ENCODE results near the gene PDE5A. TPM values are rescaled to one million over a fixed set of nuclear protein-coding genes. Genes with fewer than 3 reads are reported as not detected.
A peak's percentile ranks its signal among the peaks of the same experiment; 100 is the strongest.

The PDE5A gene
- total and polyA plus RNA-seq, 2 experiments from 2014 or later = 8.0 to 13.8 TPM

GRCh38 chr4:119625761-119626160, 2.8 kb downstream of the PDE5A start:
- Histone ChIP-seq H3F3A (ENCODE audit: insufficient read depth) (no peaks in the 10 kb centered on the region; the same call in 1 of the 2 replicates), H3K9me3 (ENCODE audit: low read depth) (no peaks in the 10 kb centered on the region), H3K4me3 (peak overlapping the region; percentile 88), H3K4me1 (ENCODE audit: insufficient read depth) (peaks cover 14% of the 10 kb centered on the region; the same call in 1 of the 2 replicates), H3K9ac (no peak overlapping the region), H3K27ac (no peak overlapping the region), H3K4me2 (ENCODE audit: unreplicated experiment) (peak overlapping the region; percentile 86), H3K27me3 (replicated peaks; ENCODE audit: insufficient read depth) (no peaks in the 10 kb centered on the region), H4K20me1 (ENCODE audit: insufficient read depth) (no peaks in the 10 kb centered on the region), H3K36me3 (ENCODE audit: low read depth) (no peaks in the 10 kb centered on the region), H3K9me2 (ENCODE audit: insufficient read depth) (no peaks in the 10 kb centered on the region), H3K79me2 (ENCODE audit: insufficient read depth) (peaks cover 21% of the 10 kb centered on the region), H2AFZ (peak overlapping the region; percentile 98; the same call in 1 of the 2 replicates)
- TF ChIP-seq EZH2phosphoT487 (IDR thresholded peaks at IDR 0.05; ENCODE audit: insufficient read depth, low read depth) (no peak), EZH2 (IDR thresholded peaks at IDR 0.05; ENCODE audit: insufficient read depth, poor library complexity, severe bottlenecking) (no peak)
- WGBS, 2 experiments (ENCODE audit: low coverage in 1 of 2, low lambda C conversion rate in 2 of 2, missing lambda C conversion rate in 2 of 2) = 53 to 55% methylated on average over 2 of the region's 2 CpGs
- in situ Hi-C loops (cut with MboI) = no loop called here
- DNase-seq = no peak

DNA sequence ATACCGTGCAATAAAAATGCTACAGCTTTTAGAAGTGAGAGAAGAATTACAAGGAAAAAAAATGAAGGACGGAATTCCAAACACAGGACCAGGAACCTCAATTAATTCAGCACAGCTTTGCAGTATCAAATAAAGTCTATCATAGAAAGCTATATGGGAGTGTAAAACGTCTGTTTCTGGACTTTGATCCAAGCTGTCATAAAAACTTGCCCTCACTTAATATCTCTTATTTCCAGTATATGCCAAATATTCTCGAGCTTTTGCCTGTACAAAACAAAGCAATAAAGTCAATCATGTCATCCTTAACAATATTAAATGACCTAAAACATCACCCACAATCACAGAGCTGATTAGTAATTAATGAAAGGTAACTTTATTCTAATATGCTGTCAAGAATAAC, 4.2 kb downstream of the PDE5A start:
- no peak for DNase-seq
- H4K20me1 ChIP-seq (ENCODE audit: insufficient read depth) = no peaks in the 10 kb centered on the region
- H3K79me2 ChIP-seq (ENCODE audit: insufficient read depth) = peaks cover 21% of the 10 kb centered on the region
- in situ Hi-C loops (cut with MboI) = no loop called here
- H3F3A ChIP-seq (ENCODE audit: insufficient read depth) = no peaks in the 10 kb centered on the region; the same call in 1 of the 2 replicates
- H3K9ac ChIP-seq = no peak overlapping the region
- no peak overlapping the region for H3K27ac ChIP-seq
- TF ChIP-seq EZH2phosphoT487 (IDR thresholded peaks at IDR 0.05; ENCODE audit: insufficient read depth, low read depth) (no peak), EZH2 (IDR thresholded peaks at IDR 0.05; ENCODE audit: insufficient read depth, poor library complexity, severe bottlenecking) (no peak)
- H3K9me2 ChIP-seq (ENCODE audit: insufficient read depth) = no peaks in the 10 kb centered on the region
- H3K36me3 ChIP-seq (ENCODE audit: low read depth) = no peaks in the 10 kb centered on the region
- H3K4me2 ChIP-seq (ENCODE audit: unreplicated experiment) = no peak overlapping the region
- H3K4me3 ChIP-seq = no peak overlapping the region
- H3K9me3 ChIP-seq (ENCODE audit: low read depth) = no peaks in the 10 kb centered on the region
- peaks cover 14% of the 10 kb centered on the region; the same call in 1 of the 2 replicates for H3K4me1 ChIP-seq (ENCODE audit: insufficient read depth)
- no peak overlapping the region for H2AFZ ChIP-seq
- 57 to 58% methylated on average over 4 of the region's 4 CpGs for WGBS, 2 experiments (ENCODE audit: low coverage in 1 of 2, low lambda C conversion rate in 2 of 2, missing lambda C conversion rate in 2 of 2)
- H3K27me3 ChIP-seq (replicated peaks; ENCODE audit: insufficient read depth) = no peaks in the 10 kb centered on the region

GRCh38 chr4:119623025-119623424, 5.6 kb downstream of the PDE5A start:
- in situ Hi-C loops (cut with MboI) = no loop called here
- peaks cover 21% of the 10 kb centered on the region for H3K79me2 ChIP-seq (ENCODE audit: insufficient read depth)
- DNase-seq = peak; percentile 52
- no peak for TF ChIP-seq EZH2 (IDR thresholded peaks at IDR 0.05; ENCODE audit: insufficient read depth, poor library complexity, severe bottlenecking)
- H3K9ac ChIP-seq = no peak overlapping the region
- H2AFZ ChIP-seq = no peak overlapping the region
- no peaks in the 10 kb centered on the region for H3K27me3 ChIP-seq (replicated peaks; ENCODE audit: insufficient read depth)
- peaks cover 22% of the 10 kb centered on the region; the same call in 1 of the 2 replicates for H3K4me1 ChIP-seq (ENCODE audit: insufficient read depth)
- H4K20me1 ChIP-seq (ENCODE audit: insufficient read depth) = no peaks in the 10 kb centered on the region
- no peak overlapping the region for H3K4me3 ChIP-seq
- H3K9me2 ChIP-seq (ENCODE audit: insufficient read depth) = no peaks in the 10 kb centered on the region
- H3K9me3 ChIP-seq (ENCODE audit: low read depth) = no peaks in the 10 kb centered on the region
- no peaks in the 10 kb centered on the region; the same call in 1 of the 2 replicates for H3F3A ChIP-seq (ENCODE audit: insufficient read depth)
- H3K27ac ChIP-seq = no peak overlapping the region
- H3K36me3 ChIP-seq (ENCODE audit: low read depth) = no peaks in the 10 kb centered on the region
- no peak overlapping the region for H3K4me2 ChIP-seq (ENCODE audit: unreplicated experiment)

DNA sequence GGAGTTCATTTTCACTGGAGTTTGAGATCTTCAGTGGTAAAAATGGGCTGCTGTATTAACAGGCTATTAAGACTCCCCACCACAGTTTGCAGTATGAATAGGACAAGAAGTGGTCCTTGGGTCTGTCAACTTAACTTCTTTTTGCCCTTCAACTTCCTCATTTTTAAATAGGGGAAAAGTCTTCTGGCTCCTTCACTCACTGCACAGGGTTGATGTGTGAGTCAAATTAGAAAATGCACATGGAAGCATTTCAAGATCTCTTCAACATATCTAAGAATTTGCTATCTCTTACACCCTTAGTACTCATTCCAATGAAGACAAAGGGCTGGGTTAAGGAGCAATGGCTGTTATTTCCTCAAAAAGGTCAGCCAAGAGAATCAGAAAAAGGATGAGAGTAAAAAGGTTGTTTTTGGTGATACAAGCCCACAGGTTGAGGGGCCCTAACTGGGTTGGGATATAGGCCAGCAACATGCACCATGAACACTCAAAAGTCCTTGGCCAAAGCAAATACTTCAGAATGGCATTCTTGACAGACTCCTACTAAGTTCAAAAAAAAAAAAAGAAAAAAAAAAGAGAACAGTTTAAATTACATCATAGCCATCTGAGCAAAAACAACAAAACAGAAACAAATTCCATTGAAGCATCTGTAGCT, 13.4 kb downstream of the PDE5A start:
- DNase-seq = no peak
- H3K9me3 ChIP-seq (ENCODE audit: low read depth) = no peaks in the 10 kb centered on the region
- no peaks in the 10 kb centered on the region for H3K9me2 ChIP-seq (ENCODE audit: insufficient read depth)
- H3K36me3 ChIP-seq (ENCODE audit: low read depth) = no peaks in the 10 kb centered on the region
- no peak overlapping the region for H2AFZ ChIP-seq
- no peaks in the 10 kb centered on the region for H3F3A ChIP-seq (ENCODE audit: insufficient read depth)
- no peaks in the 10 kb centered on the region for H4K20me1 ChIP-seq (ENCODE audit: insufficient read depth)
- no peaks in the 10 kb centered on the region; the same call in 1 of the 2 replicates for H3K79me2 ChIP-seq (ENCODE audit: insufficient read depth)
- no peak overlapping the region for H3K9ac ChIP-seq
- no peak for TF ChIP-seq EZH2phosphoT487 (IDR thresholded peaks at IDR 0.05; ENCODE audit: insufficient read depth, low read depth)
- TF ChIP-seq EZH2 (IDR thresholded peaks at IDR 0.05; ENCODE audit: insufficient read depth, poor library complexity, severe bottlenecking) = no peak
- no peak overlapping the region for H3K4me3 ChIP-seq
- no peaks in the 10 kb centered on the region for H3K27me3 ChIP-seq (replicated peaks; ENCODE audit: insufficient read depth)
- H3K4me1 ChIP-seq (ENCODE audit: insufficient read depth) = 0 out of 2 replicates have a peak, but pooled peaks cover 7% of the 10 kb centered on the region
- H3K4me2 ChIP-seq (ENCODE audit: unreplicated experiment) = no peak overlapping the region
- in situ Hi-C loops (cut with MboI) = no loop called here
- no peak overlapping the region for H3K27ac ChIP-seq

- no peaks in the 10 kb centered on the region for H3K27me3 ChIP-seq (replicated peaks; ENCODE audit: insufficient read depth)
- no peak overlapping the region for H3K27ac ChIP-seq
- H3K4me3 ChIP-seq = no peak overlapping the region
These were observed 24.3 kb downstream of the PDE5A start for GRCh38 chr4:119604266-119604665.

More at GRCh38 chr4:119604266-119604665, 24.3 kb downstream of the PDE5A start:
- Histone ChIP-seq H3K79me2 (ENCODE audit: insufficient read depth) (no peaks in the 10 kb centered on the region), H3K36me3 (ENCODE audit: low read depth) (0 out of 2 replicates have a peak, but pooled peaks cover 5% of the 10 kb centered on the region), H4K20me1 (ENCODE audit: insufficient read depth) (no peaks in the 10 kb centered on the region), H2AFZ (no peak overlapping the region), H3K9me3 (ENCODE audit: low read depth) (peaks cover 6% of the 10 kb centered on the region), H3K4me2 (ENCODE audit: unreplicated experiment) (no peak overlapping the region), H3F3A (ENCODE audit: insufficient read depth) (no peaks in the 10 kb centered on the region), H3K9ac (no peak overlapping the region), H3K4me1 (ENCODE audit: insufficient read depth) (no peaks in the 10 kb centered on the region), H3K9me2 (ENCODE audit: insufficient read depth) (no peaks in the 10 kb centered on the region)
- no peak for TF ChIP-seq EZH2phosphoT487 (IDR thresholded peaks at IDR 0.05; ENCODE audit: insufficient read depth, low read depth)
- TF ChIP-seq EZH2 (IDR thresholded peaks at IDR 0.05; ENCODE audit: insufficient read depth, poor library complexity, severe bottlenecking) = no peak
- in situ Hi-C loops (cut with MboI) = no loop called here
- DNase-seq = no peak

All from GM23248 (cell line).